CD14-positive monocyte (primary cell): ENCODE measurements around the gene ENPP5. TPM values are rescaled to one million over a fixed set of nuclear protein-coding genes. Genes with fewer than 3 reads are reported as not detected.

Experiments used
- DNase-seq, 3 donors: peaks; one replicate each; pipeline ENCODE4 v3.0.0-alpha.2; 2011 to 2022
- H2AFZ ChIP-seq: 2 replicates; pipeline ENCODE4 v1.6.0; 2012; ENCODE audit warnings: mild to moderate bottlenecking, low read depth, low read length, inconsistent platforms; ENCODE audit not compliant: insufficient read depth, poor library complexity, severe bottlenecking
- H3K27ac ChIP-seq, 2 donors: 1 replicate in 1 of 2; 2 replicates in 1 of 2; pipeline ENCODE4 v1.5.1; 2012 to 2013; ENCODE audit warnings: low read length in 2 of 2, control low read depth in 1 of 2, inconsistent platforms in 1 of 2, low read depth in 1 of 2, mild to moderate bottlenecking in 1 of 2
- H3K27me3 ChIP-seq, 2 donors: one replicate each; pipeline versions ENCODE4 v1.6.0 to v1.6.1; 2011 to 2013; ENCODE audit warnings: low read length in 2 of 2; ENCODE audit not compliant: control insufficient read depth in 2 of 2, insufficient read depth in 2 of 2
- H3K36me3 ChIP-seq, 2 donors: replicated peaks in 1 of 2; 1 replicate in 1 of 2; 2 replicates in 1 of 2; pipeline versions ENCODE4 v1.5.1 to v1.6.1; 2012 to 2013; ENCODE audit warnings: low read length in 2 of 2, control low read depth in 1 of 2, inconsistent platforms in 1 of 2, mild to moderate bottlenecking in 1 of 2; ENCODE audit not compliant: insufficient read depth in 2 of 2, control insufficient read depth in 1 of 2
- H3K4me1 ChIP-seq, 2 donors: 1 replicate in 1 of 2; 2 replicates in 1 of 2; pipeline versions ENCODE4 v1.5.1 to v1.6.1; 2012 to 2013; ENCODE audit warnings: low read length in 2 of 2, control low read depth in 1 of 2, inconsistent platforms in 1 of 2, mild to moderate bottlenecking in 1 of 2, moderate library complexity in 1 of 2; ENCODE audit not compliant: insufficient read depth in 2 of 2, control insufficient read depth in 1 of 2
- H3K4me2 ChIP-seq: replicated peaks from 2 replicates; pipeline ENCODE3; 2012; ENCODE audit warnings: low read length, moderate library complexity, mild to moderate bottlenecking; ENCODE audit not compliant: poor library complexity, severe bottlenecking; ENCODE audit errors: extremely low read depth
- H3K4me3 ChIP-seq, 3 experiments: fragments of 200-600 bp in 1 of 3; sonication (generic) in 1 of 3; replicated peaks in 1 of 3; 1 replicate in 2 of 3; 2 replicates in 1 of 3; pipeline ENCODE4 v1.5.1; 2011 to 2013; ENCODE audit warnings: low read length in 3 of 3, mild to moderate bottlenecking in 3 of 3, control low read depth in 2 of 3, low read depth in 2 of 3, inconsistent platforms in 1 of 3, moderate library complexity in 1 of 3
- H3K79me2 ChIP-seq: 2 replicates; pipeline ENCODE4 v1.6.0; 2012; ENCODE audit warnings: mild to moderate bottlenecking, control low read depth, inconsistent platforms, low read length, moderate library complexity; ENCODE audit not compliant: insufficient read depth
- H3K9ac ChIP-seq: 2 replicates; pipeline ENCODE4 v1.6.0; 2017; ENCODE audit warnings: low read length, mild to moderate bottlenecking; ENCODE audit not compliant: insufficient read depth, poor library complexity, severe bottlenecking
- H3K9me3 ChIP-seq, 2 donors: replicated peaks in 1 of 2; 1 replicate in 1 of 2; 2 replicates in 1 of 2; pipeline versions ENCODE4 v1.5.1 to v1.6.1; 2012 to 2013; ENCODE audit warnings: low read length in 2 of 2, control low read depth in 1 of 2; ENCODE audit not compliant: control insufficient read depth in 1 of 2, insufficient read depth in 1 of 2
- H4K20me1 ChIP-seq: 2 replicates; pipeline ENCODE4 v1.6.0; 2012; ENCODE audit warnings: mild to moderate bottlenecking, low read length, control low read depth, moderate library complexity; ENCODE audit not compliant: insufficient read depth
- H3K27ac Mint-ChIP-seq, 7 donors: one replicate each; pipeline ENCODE4 v1.8.0; 2020; ENCODE audit warnings: mild to moderate bottlenecking in 7 of 7, mixed read lengths in 7 of 7, moderate library complexity in 6 of 7, inconsistent platforms in 2 of 7
- H3K27me3 Mint-ChIP-seq, 3 donors: one replicate each; pipeline ENCODE4 v1.8.0; 2021 to 2022; ENCODE audit warnings: low read depth in 3 of 3, mild to moderate bottlenecking in 3 of 3, mixed read lengths in 3 of 3, moderate library complexity in 3 of 3, inconsistent platforms in 1 of 3
- H3K36me3 Mint-ChIP-seq, 2 donors: one replicate each; pipeline ENCODE4 v1.8.0; 2020; ENCODE audit warnings: mixed read lengths in 2 of 2, inconsistent platforms in 1 of 2, mild to moderate bottlenecking in 1 of 2
- H3K4me1 Mint-ChIP-seq: one replicate; pipeline ENCODE4 v1.8.0; 2020; ENCODE audit warnings: mild to moderate bottlenecking, mixed read lengths
- H3K4me3 Mint-ChIP-seq, 2 donors: one replicate each; pipeline ENCODE4 v1.8.0; 2020; ENCODE audit warnings: mild to moderate bottlenecking in 2 of 2, mixed read lengths in 2 of 2, moderate library complexity in 1 of 2
- H3K9me3 Mint-ChIP-seq, 7 donors: one replicate each; pipeline ENCODE4 v1.8.0; 2020 to 2022; ENCODE audit warnings: mixed read lengths in 7 of 7, mild to moderate bottlenecking in 6 of 7, moderate library complexity in 6 of 7, inconsistent platforms in 2 of 7
- WGBS: methylation state at CpG from one replicate; pipeline ENCODE4 v1.1.5; 2013; ENCODE audit warnings: missing lambda C conversion rate; ENCODE audit not compliant: insufficient coverage; 5-methylcytosine and 5-hydroxymethylcytosine counted together
- intact Hi-C, 2 donors: fragments of 100-400 bp; cut with micrococcal nuclease; formaldehyde crosslinking; loops; one replicate each; pipeline versions ENCODE4 v1.15.0 to v1.15.1; 2023
- polyA plus RNA-seq, 3 donors: library from polyadenylated mRNA; depleted of rRNA in 1 of 3; unstranded in 2 of 3; stranded (reverse) in 1 of 3; fragments of 300-500 nt in 2 of 3; fragments of >200 nt in 1 of 3; fragmentation: Illumina TruSeq in 2 of 3; gene quantifications; 1 replicate in 2 of 3; 2 replicates in 1 of 3; pipeline ENCODE4 v1.2.3, GENCODE V29; 2012 to 2021
- TF ChIP-seq, protein P1 (sequence below): fragments of 200-600 bp; IDR thresholded peaks from one replicate; pipeline ENCODE4 v1.8.0; 2022; ENCODE audit warnings: antibody characterized with exemption, mild to moderate bottlenecking

Gene ENPP5
- polyA plus RNA-seq, 3 donors: not detected

DNA sequence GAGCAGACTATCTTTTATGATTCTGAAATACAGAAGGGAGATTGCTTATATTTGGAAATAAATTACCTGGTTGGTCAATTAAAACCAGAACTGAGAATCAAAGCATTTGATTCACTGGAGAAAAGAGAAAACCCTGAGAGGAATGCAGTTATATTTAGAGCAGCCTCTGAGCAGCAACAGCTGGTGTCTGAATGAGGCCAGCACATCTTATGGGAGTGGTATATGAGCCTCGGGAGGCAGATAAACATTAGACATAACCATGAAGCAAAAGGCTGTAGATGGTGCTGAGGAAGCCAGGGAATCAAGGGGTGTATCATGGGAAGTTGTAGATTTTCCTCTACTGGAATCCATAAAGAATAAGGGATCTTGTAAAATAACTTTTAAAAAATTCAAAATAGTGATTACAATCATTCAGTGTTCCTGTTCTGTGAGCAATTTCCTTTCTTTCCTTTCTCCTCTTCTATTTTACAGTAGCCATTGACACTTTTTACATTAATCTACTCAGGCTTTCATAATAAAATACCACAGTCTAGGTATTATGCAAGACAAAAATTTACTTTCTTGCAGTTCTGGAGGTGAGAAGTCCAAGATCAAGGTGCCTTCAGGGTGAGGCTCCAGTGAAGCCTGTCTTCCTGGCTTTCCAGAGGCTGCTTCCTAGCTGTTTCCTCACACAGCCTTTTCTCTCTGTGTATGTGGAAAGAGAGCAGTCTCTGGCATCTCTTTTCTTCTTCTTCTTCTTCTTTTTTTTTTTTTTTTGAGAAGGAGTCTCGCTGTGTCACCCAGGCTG is 32.8 kb upstream of the ENPP5 start:
- Histone ChIP-seq H3K4me1 (no peaks in the 10 kb centered on the region), H4K20me1 (no peaks in the 10 kb centered on the region), H3K27me3 (no peaks in the 10 kb centered on the region), H2AFZ (no peak overlapping the region), H3K4me3 (no peak overlapping the region), H3K9me3 (no peaks in the 10 kb centered on the region), H3K27ac (no peak overlapping the region), H3K9ac (no peak overlapping the region), H3K36me3 (no peaks in the 10 kb centered on the region), H3K4me2 (no peak overlapping the region), H3K79me2 (no peaks in the 10 kb centered on the region)
- H3K27ac Mint-ChIP-seq: no peak overlapping the region
- intact Hi-C loops: no loop called here
- no CpG with 5 or more reads among the region's 2 CpGs for WGBS
- no peaks in the 10 kb centered on the region for H3K36me3 Mint-ChIP-seq
- no peak for DNase-seq
- peaks cover 0 to 3% (median 2%) of the 10 kb centered on the region in 3 donors for H3K27me3 Mint-ChIP-seq
- no peaks in the 10 kb centered on the region for H3K4me1 Mint-ChIP-seq
- no peak overlapping the region for H3K4me3 Mint-ChIP-seq
- TF ChIP-seq, protein P1, sequence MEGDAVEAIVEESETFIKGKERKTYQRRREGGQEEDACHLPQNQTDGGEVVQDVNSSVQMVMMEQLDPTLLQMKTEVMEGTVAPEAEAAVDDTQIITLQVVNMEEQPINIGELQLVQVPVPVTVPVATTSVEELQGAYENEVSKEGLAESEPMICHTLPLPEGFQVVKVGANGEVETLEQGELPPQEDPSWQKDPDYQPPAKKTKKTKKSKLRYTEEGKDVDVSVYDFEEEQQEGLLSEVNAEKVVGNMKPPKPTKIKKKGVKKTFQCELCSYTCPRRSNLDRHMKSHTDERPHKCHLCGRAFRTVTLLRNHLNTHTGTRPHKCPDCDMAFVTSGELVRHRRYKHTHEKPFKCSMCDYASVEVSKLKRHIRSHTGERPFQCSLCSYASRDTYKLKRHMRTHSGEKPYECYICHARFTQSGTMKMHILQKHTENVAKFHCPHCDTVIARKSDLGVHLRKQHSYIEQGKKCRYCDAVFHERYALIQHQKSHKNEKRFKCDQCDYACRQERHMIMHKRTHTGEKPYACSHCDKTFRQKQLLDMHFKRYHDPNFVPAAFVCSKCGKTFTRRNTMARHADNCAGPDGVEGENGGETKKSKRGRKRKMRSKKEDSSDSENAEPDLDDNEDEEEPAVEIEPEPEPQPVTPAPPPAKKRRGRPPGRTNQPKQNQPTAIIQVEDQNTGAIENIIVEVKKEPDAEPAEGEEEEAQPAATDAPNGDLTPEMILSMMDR: no peak
- H3K9me3 Mint-ChIP-seq: peaks cover 0 to 4% (median 0%) of the 10 kb centered on the region in 7 donors

DNA sequence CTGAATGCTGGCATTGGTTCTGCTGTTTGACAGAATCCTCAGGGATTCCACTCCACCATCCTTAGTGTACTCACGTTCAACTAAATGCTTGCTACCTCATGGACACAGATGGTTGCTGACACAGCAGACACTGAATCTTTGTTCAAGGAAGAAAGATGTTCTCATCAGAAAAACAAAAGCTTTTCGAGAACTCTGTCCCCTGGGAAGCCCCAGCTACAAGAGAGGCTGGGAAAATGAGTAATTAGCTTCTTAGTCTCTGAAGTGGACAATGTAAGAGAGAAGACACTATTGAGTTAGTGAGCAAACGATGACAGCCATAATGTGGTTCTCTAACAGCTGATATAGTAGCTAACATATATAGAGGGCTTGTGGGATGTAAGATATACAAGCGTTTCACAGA is 30.9 kb upstream of the ENPP5 start:
- Histone ChIP-seq H3K36me3 (no peaks in the 10 kb centered on the region), H3K4me2 (no peak overlapping the region), H4K20me1 (no peaks in the 10 kb centered on the region), H3K9me3 (no peaks in the 10 kb centered on the region), H3K9ac (no peak overlapping the region), H3K79me2 (no peaks in the 10 kb centered on the region), H3K27me3 (no peaks in the 10 kb centered on the region), H2AFZ (no peak overlapping the region), H3K27ac (no peak overlapping the region), H3K4me1 (no peaks in the 10 kb centered on the region), H3K4me3 (no peak overlapping the region)
- Mint-ChIP-seq H3K4me1 (no peaks in the 10 kb centered on the region), H3K27ac (no peak overlapping the region), H3K9me3 (peaks cover 0 to 4% (median 0%) of the 10 kb centered on the region in 7 donors), H3K27me3 (peaks cover 0 to 3% (median 2%) of the 10 kb centered on the region in 3 donors), H3K36me3 (no peaks in the 10 kb centered on the region), H3K4me3 (no peak overlapping the region)
- intact Hi-C loops: no loop called here
- 80% methylated on average over 1 of the region's 4 CpGs for WGBS
- no peak for DNase-seq
- TF ChIP-seq, protein P1: no peak
